Fibroblast of villous mesenchyme (primary cell): ENCODE data around the gene STXBP3. TPM values are rescaled to one million over a fixed set of nuclear protein-coding genes. Genes with fewer than 3 reads are reported as not detected.

ENCODE experiments used
- DNase-seq: peaks from one replicate; pipeline ENCODE4 v3.0.0-alpha.2; 2010; ENCODE audit warnings: low read depth
- H3K4me3 ChIP-seq: 2 replicates; pipeline ENCODE4 v1.5.1; 2011; ENCODE audit warnings: low read depth, mild to moderate bottlenecking, low read length
- CTCF ChIP-seq: IDR thresholded peaks from 2 replicates; pipeline ENCODE4 v1.5.1; 2012; ENCODE audit warnings: low read depth, mild to moderate bottlenecking, low read length; ENCODE audit not compliant: insufficient read depth
- total RNA-seq: library from RNA; depleted of rRNA; stranded (reverse); fragments of >200 nt; gene quantifications from 2 replicates; pipeline ENCODE4 v1.2.3, GENCODE V29; 2012

Gene STXBP3
- total RNA-seq, 1 donor = 79.5 TPM

GRCh38 chr1:108848806-108849205, 102.3 kb downstream of the STXBP3 start:
- TF ChIP-seq CTCF = no peak

DNA sequence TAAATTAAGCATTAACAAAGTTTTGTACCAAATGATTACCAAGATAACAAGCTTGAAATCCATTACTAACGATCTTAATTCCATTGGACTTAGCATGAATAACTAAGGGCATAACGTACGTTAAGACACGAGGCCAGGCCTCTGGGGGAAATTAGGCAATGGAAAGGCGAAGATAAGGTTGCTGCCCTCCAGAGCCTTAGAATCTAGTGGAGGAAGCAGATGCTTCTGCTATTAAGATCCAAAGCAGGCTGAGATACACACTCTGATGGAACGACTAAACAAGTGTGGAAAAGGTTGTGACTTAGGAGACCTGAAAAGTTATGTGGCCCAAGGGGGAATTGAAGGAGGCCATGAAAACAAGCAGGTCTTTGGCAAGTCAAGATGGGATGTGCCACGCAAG, 104.5 kb downstream of the STXBP3 start:
- TF ChIP-seq CTCF = no peak
- no peak for DNase-seq
- H3K4me3 ChIP-seq = no peak overlapping the region

More at GRCh38 chr1:108848806-108849205, 102.3 kb downstream of the STXBP3 start:
- no peak for DNase-seq
- no peak overlapping the region for H3K4me3 ChIP-seq

DNA sequence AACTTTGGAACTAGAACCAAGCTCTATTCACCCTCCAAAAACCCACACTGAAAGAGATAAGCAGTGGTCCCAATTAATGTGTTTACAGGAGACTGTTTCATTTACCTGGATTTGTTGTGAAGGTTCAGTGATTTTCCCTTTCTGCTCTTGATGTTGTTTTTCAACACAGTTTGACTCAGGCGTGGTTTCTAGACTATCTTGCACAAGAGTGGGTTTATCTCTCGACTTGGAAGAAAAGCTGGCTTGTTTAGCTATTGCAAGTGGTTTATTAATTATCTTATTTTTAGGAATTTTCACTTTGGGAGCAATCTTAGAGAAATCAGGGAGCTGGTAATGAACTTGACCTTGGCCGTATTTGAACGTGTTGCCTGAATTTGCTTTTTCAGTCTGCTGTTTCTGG, 105.1 kb downstream of the STXBP3 start:
- no peak overlapping the region for H3K4me3 ChIP-seq
- TF ChIP-seq CTCF = no peak
- no peak for DNase-seq

GRCh38 chr1:108852221-108852975, 105.9 kb downstream of the STXBP3 start:
- DNase-seq = peak; percentile 20
- TF ChIP-seq CTCF = no peak
- H3K4me3 ChIP-seq = no peak overlapping the region

DNA sequence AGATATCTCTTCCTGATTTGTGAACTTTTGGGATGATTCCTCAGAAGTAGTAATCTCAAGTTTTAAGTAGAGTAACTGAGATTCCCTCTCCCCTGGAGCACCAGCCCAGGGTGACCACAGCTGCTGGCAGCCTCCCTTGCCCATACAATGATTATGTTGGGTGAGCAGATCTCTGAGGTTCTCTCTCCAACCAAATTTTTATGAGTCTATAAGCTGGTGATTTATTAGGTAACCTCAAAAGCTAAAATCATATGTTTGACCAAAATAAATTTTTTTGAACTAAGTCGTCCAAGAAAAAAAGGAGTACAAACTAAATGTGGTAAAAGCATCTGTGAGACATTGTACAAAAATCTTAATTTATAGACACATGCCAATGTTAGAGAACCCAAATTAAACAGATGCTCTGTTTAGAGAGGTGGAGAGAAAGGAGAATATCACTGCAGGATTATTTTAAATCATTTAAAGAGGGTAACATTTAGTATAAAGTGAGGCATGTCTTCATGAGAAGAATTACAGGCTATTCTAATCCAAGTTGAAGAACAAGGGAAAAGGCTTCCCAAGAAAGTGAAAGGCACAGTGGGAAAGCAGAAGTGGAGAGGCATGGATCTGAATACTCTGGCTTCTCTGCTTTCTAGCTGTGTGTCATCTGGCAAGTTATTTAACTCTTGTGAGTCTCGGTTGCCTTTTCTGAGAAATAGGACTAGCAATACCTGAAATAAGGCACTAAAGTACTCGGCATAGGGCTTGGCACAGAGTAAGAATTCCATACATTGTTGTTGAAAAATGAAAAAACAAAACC, 107.9 kb downstream of the STXBP3 start:
- no peak overlapping the region for H3K4me3 ChIP-seq
- TF ChIP-seq CTCF = no peak
- peak; percentile 24 for DNase-seq

DNA sequence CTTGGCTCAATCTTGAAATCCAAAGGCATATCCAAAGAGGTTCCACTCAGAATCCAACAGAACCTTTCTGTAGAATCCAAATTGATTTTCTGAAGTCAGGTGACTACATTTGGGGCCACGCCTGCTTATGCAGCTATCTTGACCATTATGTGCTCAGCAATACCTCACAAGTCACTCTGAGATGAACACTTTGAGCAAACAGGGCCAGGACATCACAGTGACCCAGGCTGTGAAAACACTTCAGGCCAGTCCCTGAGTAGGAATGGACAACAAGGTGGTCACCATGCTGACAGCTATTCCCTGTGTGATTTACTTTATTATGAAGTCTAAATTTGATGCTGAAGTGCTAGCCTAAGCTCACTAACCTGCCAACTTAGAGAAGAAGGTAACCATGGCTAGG, 110.5 kb downstream of the STXBP3 start, which contains the start of gene AKNAD1:
Gene AKNAD1 (minus strand): TSS at position 101 of the 400 bp plus-strand sequence. CDS start 4,430 bp downstream, outside the sequence.
- DNase-seq = no peak
- TF ChIP-seq CTCF = no peak
- H3K4me3 ChIP-seq = no peak within 1 kb of the TSS
